K562 (cell line): Measurements from ENCODE around the gene C11orf98. TPM values are rescaled to one million over a fixed set of nuclear protein-coding genes. Genes with fewer than 3 reads are reported as not detected.
A peak's percentile ranks its signal among the peaks of the same experiment; 100 is the strongest.

ENCODE experiments used
- ARID4B ChIP-seq: sonication (generic); formaldehyde crosslinking; IDR thresholded peaks from 2 replicates; pipeline ENCODE4 v1.8.0; 2022; ENCODE audit warnings: mild to moderate bottlenecking, missing genetic modification reagents
- CSDE1 ChIP-seq, 2 experiments: fragments of 450-650 bp; IDR thresholded peaks; 2 replicates each; pipeline ENCODE4 v1.6.1; 2016; ENCODE audit warnings: mild to moderate bottlenecking in 1 of 2
- E2F6 ChIP-seq, 2 experiments: IDR thresholded peaks; 2 replicates each; pipeline ENCODE4 v1.6.1; 2011; ENCODE audit warnings: borderline replicate concordance in 1 of 2, control low read depth in 1 of 2, low read depth in 1 of 2, low read length in 1 of 2, mild to moderate bottlenecking in 1 of 2, mixed read lengths in 1 of 2, moderate library complexity in 1 of 2; ENCODE audit not compliant: insufficient read depth in 1 of 2, insufficient read length in 1 of 2, poor library complexity in 1 of 2, severe bottlenecking in 1 of 2; ENCODE audit errors: extremely low read depth in 1 of 2
- EGR1 ChIP-seq: fragments of 450-650 bp; conservative IDR thresholded peaks from 2 replicates; pipeline ENCODE4 v1.6.1; 2017; ENCODE audit warnings: mild to moderate bottlenecking
- GABPA ChIP-seq: fragments of 200-800 bp; sonication (Bioruptor generic); conservative IDR thresholded peaks from 2 replicates; pipeline ENCODE4 v1.6.1; 2016; ENCODE audit warnings: low read depth, missing genetic modification characterization, missing compliant biosample characterization
- HMG20B ChIP-seq: fragments of 250-450 bp; sonication (Bioruptor Pico); IDR thresholded peaks from 2 replicates; pipeline ENCODE4 v1.5.0; 2021; ENCODE audit warnings: mild to moderate bottlenecking
- MAZ ChIP-seq, 2 experiments: fragments of 450-650 bp in 1 of 2; sonication (generic) in 1 of 2; formaldehyde crosslinking; IDR thresholded peaks in 1 of 2; conservative IDR thresholded peaks in 1 of 2; 2 replicates each; pipeline versions ENCODE4 v1.4.0 to v1.5.0; 2020; ENCODE audit warnings: mild to moderate bottlenecking in 1 of 2, missing genetic modification reagents in 1 of 2
- MNT ChIP-seq, 2 experiments: fragments of 450-650 bp; conservative IDR thresholded peaks; 2 replicates each; pipeline ENCODE4 v1.6.1; 2017; ENCODE audit warnings: mild to moderate bottlenecking in 2 of 2, moderate library complexity in 2 of 2
- NEUROD1 ChIP-seq: fragments of 150-350 bp; IDR thresholded peaks from 2 replicates; pipeline ENCODE4 v1.6.1; 2014; ENCODE audit warnings: borderline replicate concordance, low read length, low read depth; ENCODE audit not compliant: partially characterized antibody
- NR4A1 ChIP-seq, 2 experiments: fragments of 250-450 bp in 1 of 2; fragments of 450-650 bp in 1 of 2; sonication (Bioruptor Pico) in 1 of 2; IDR thresholded peaks; 2 replicates each; pipeline versions ENCODE4 v1.4.0 to v1.6.1; 2016 to 2020; ENCODE audit warnings: mild to moderate bottlenecking in 2 of 2, missing compliant biosample characterization in 1 of 2, missing genetic modification characterization in 1 of 2, moderate library complexity in 1 of 2
- POLR2G ChIP-seq: fragments of 200-400 bp; formaldehyde crosslinking; IDR thresholded peaks from 2 replicates; pipeline ENCODE4 v1.6.1; 2017; ENCODE audit warnings: low read depth, mild to moderate bottlenecking, antibody characterized with exemption, low read length, moderate library complexity
- POU5F1 ChIP-seq: fragments of 150-350 bp; IDR thresholded peaks from 2 replicates; pipeline ENCODE4 v1.6.1; 2014; ENCODE audit warnings: borderline replicate concordance, low read length, low read depth, mild to moderate bottlenecking; ENCODE audit not compliant: partially characterized antibody
- SPI1 ChIP-seq: IDR thresholded peaks from 2 replicates; pipeline ENCODE4 v1.6.1; 2011; ENCODE audit warnings: low read depth, low read length, control low read depth, borderline replicate concordance
- SRSF9 ChIP-seq: fragments of 200-400 bp; formaldehyde crosslinking; IDR thresholded peaks from 2 replicates; pipeline ENCODE4 v1.6.1; 2017; ENCODE audit warnings: low read depth, low read length, borderline replicate concordance
- TRIM24 ChIP-seq, 2 experiments: fragments of 450-650 bp; IDR thresholded peaks; 2 replicates each; pipeline ENCODE4 v1.6.1; 2016
- ZBTB34 ChIP-seq: fragments of 250-450 bp; sonication (Bioruptor Pico); IDR thresholded peaks from 2 replicates; pipeline ENCODE4 v1.8.0; 2021; ENCODE audit warnings: mild to moderate bottlenecking, moderate library complexity
- polyA plus RNA-seq, 8 experiments: library from polyadenylated mRNA; depleted of rRNA in 4 of 8; stranded (reverse) in 5 of 8; unstranded in 3 of 8; fragments of >200 nt; fragmentation: Nextera tagmentation in 2 of 8; fragmentation: Illumina TruSeq in 1 of 8; extraction: Ambion mirVana in 2 of 8; extraction: Trizol in 1 of 8; gene quantifications; 2 replicates each; pipeline versions ENCODE4 v1.2.1 to v1.2.3, GENCODE V29; 2011 to 2014; ENCODE audit warnings: inconsistent platforms in 1 of 8, missing spikeins in 1 of 8
- total RNA-seq, 7 experiments: library from RNA; depleted of rRNA in 6 of 7; stranded (reverse); fragments of >200 nt in 6 of 7; fragmentation: Illumina TruSeq in 2 of 7; extraction: Trizol in 2 of 7; gene quantifications; 2 replicates each; pipeline versions ENCODE4 v1.2.1 to v1.2.3, GENCODE V29; 2011 to 2021; ENCODE audit warnings: low replicate concordance in 1 of 7

The C11orf98 gene
- total and polyA plus RNA-seq, 9 of the 15 experiments (the other 6 are each of a cell fraction or from before 2014, with no cell fraction given), result 103 to 352 (median 218) TPM

- TF ChIP-seq MAZ (CRISPR knock-in tag; conservative IDR thresholded peaks at IDR 0.05 in 1 of 2, IDR thresholded peaks at IDR 0.05 in 1 of 2) (peak; percentile 56 to 69; a peak in 3 of 4 replicates), HMG20B (0 out of 2 replicates have a peak, but pooled peaks have one; percentile 16), NR4A1 (CRISPR knock-in tag; IDR thresholded peaks at IDR 0.05) (no peak), NR4A1 (tag; IDR thresholded peaks at IDR 0.05) (peak; percentile 23; the same call in 1 of the 2 replicates), TRIM24 (IDR thresholded peaks at IDR 0.05) (peak in 1 of 2 experiments; percentile 67; a peak in 2 of 4 replicates), GABPA (tag) (peak; percentile 94), POLR2G (peak; percentile 94), CSDE1 (IDR thresholded peaks at IDR 0.05) (0 out of 4 replicates have a peak, but pooled peaks of 1 of the 2 experiments have one; percentile 11), ARID4B (CRISPR knock-in tag) (0 out of 2 replicates have a peak, but pooled peaks have one; percentile 60), POU5F1 (peak; percentile 91), NEUROD1 (peak; percentile 56), MNT (conservative IDR thresholded peaks at IDR 0.05) (peak; percentile 80 to 91), ZBTB34 (no peak), SPI1 (peak; percentile 97), SRSF9 (no peak), EGR1 (peak; percentile 96), E2F6 (IDR thresholded peaks at IDR 0.05; ENCODE audit: borderline replicate concordance in 1 of 2, extremely low read depth in 1 of 2, insufficient read depth in 1 of 2, insufficient read length in 1 of 2, low read depth in 1 of 2, low read length in 1 of 2, poor library complexity in 1 of 2, severe bottlenecking in 1 of 2) (peak; percentile 82 to 86)
Measured at GRCh38 chr11:62678770-62679696, 14.0 kb upstream of the C11orf98 start, which contains the start of gene UBXN1 (continued).
